ENCODE data around the gene DERL3.

DERL3 gene

DNA sequence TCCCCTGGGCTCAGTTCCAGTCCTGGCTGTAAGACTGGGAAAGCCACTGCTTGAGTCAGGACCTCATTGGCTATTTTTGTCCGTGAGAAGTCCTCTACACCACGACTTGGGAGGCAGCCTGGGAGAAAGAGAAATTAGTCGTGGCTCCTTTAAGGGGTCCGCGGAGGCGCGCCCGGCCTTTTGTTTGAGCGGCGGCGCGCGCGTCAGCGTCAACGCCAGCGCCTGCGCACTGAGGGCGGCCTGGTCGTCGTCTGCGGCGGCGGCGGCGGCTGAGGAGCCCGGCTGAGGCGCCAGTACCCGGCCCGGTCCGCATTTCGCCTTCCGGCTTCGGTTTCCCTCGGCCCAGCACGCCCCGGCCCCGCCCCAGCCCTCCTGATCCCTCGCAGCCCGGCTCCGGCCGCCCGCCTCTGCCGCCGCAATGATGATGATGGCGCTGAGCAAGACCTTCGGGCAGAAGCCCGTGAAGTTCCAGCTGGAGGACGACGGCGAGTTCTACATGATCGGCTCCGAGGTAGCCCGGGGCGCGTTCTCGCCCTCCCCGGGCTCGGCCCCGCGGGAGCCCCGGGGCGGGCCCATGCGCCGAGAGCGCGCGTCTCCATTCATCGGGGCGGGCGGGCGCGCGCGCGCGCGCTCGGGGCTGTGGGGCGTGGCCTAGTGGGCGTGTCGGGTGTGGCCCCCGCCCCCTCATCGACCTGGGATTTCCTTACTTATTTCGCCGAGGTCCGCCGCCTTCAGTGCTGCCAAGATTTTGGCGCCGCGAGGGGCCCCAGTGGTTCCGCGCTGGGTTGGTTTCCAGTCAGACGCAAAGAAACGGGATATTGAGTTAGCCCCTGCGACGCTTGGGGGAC, 51.8 kb downstream of the DERL3 start, which contains the start of gene SMARCB1:
Gene SMARCB1 (plus strand): TSS at position 215 of the 848 bp plus-strand sequence. CDS start 204 bp downstream, at position 419.
- Histone ChIP-seq H3K4me1 (ENCODE audit: insufficient read depth, low read length, poor library complexity, severe bottlenecking) (peaks cover 46% of the 10 kb centered on the region), H3K27me3 (ENCODE audit: insufficient read depth, low read length, poor library complexity, severe bottlenecking) (no peaks in the 10 kb centered on the region), H3K36me3 (ENCODE audit: insufficient read depth, low read length) (peaks cover 10% of the 10 kb centered on the region; the same call in 1 of the 2 replicates), H2AFZ (ENCODE audit: low read length) (peak within 1 kb of the TSS; percentile 95), H3F3A (ENCODE audit: low read depth) (no peaks in the 10 kb centered on the region), H3K79me2 (ENCODE audit: insufficient read depth, low read length) (peaks cover 47% of the 10 kb centered on the region), H4K20me1 (ENCODE audit: insufficient read depth, low read length, poor library complexity, severe bottlenecking) (peaks cover 47% of the 10 kb centered on the region), H3K4me2 (ENCODE audit: low read depth, low read length, poor library complexity, severe bottlenecking) (peak within 1 kb of the TSS; percentile 97), H3K4me3 (ENCODE audit: low read length, poor library complexity, severe bottlenecking) (peak within 1 kb of the TSS; percentile 92), H3K9me3 (ENCODE audit: insufficient read depth, low read depth, low read length) (no peaks in the 10 kb centered on the region), H3K9ac (ENCODE audit: low read depth, low read length, poor library complexity, severe bottlenecking) (peak within 1 kb of the TSS; percentile 98), H3K9me2 (replicated peaks; ENCODE audit: low read depth, low read length) (no peaks in the 10 kb centered on the region)
- TF ChIP-seq, protein P1, sequence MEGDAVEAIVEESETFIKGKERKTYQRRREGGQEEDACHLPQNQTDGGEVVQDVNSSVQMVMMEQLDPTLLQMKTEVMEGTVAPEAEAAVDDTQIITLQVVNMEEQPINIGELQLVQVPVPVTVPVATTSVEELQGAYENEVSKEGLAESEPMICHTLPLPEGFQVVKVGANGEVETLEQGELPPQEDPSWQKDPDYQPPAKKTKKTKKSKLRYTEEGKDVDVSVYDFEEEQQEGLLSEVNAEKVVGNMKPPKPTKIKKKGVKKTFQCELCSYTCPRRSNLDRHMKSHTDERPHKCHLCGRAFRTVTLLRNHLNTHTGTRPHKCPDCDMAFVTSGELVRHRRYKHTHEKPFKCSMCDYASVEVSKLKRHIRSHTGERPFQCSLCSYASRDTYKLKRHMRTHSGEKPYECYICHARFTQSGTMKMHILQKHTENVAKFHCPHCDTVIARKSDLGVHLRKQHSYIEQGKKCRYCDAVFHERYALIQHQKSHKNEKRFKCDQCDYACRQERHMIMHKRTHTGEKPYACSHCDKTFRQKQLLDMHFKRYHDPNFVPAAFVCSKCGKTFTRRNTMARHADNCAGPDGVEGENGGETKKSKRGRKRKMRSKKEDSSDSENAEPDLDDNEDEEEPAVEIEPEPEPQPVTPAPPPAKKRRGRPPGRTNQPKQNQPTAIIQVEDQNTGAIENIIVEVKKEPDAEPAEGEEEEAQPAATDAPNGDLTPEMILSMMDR (conservative IDR thresholded peaks at IDR 0.05; ENCODE audit: low read length), result no peak
- TF ChIP-seq EZH2phosphoT487 (IDR thresholded peaks at IDR 0.05; ENCODE audit: borderline replicate concordance), result no peak

DNA sequence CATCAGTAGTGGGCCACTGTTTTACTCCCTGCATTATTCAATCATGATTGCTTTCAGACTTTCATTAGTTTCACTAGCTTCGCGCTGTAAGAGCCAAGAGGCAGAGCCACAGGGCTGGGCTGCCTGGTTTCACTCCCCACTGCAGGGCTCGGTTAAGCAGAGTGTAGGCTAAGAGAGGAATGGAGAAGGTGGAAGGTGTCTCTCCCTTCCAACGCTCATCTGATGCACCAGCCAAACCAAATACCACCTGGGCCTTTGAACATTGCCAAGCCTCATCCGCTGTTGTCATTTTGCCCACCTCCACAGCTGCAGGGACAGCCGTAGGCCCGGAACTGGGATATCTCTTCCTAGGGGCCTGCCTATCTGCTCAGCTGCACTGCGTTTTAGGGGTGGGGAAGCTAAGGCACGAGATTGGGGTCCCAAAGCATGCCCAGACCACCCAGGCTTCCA, 52.5 kb downstream of the DERL3 start:
- Histone ChIP-seq H4K20me1 (ENCODE audit: insufficient read depth, low read length, poor library complexity, severe bottlenecking) (peaks cover 40% of the 10 kb centered on the region), H3K4me2 (ENCODE audit: low read depth, low read length, poor library complexity, severe bottlenecking) (peak overlapping the region; percentile 97), H2AFZ (ENCODE audit: low read length) (peak overlapping the region; percentile 95), H3K4me3 (ENCODE audit: low read length, poor library complexity, severe bottlenecking) (peak overlapping the region; percentile 92), H3K27me3 (ENCODE audit: insufficient read depth, low read length, poor library complexity, severe bottlenecking) (no peaks in the 10 kb centered on the region), H3K79me2 (ENCODE audit: insufficient read depth, low read length) (peaks cover 40% of the 10 kb centered on the region), H3K9me3 (ENCODE audit: insufficient read depth, low read depth, low read length) (no peaks in the 10 kb centered on the region), H3K9me2 (replicated peaks; ENCODE audit: low read depth, low read length) (no peaks in the 10 kb centered on the region), H3K4me1 (ENCODE audit: insufficient read depth, low read length, poor library complexity, severe bottlenecking) (peaks cover 41% of the 10 kb centered on the region), H3F3A (ENCODE audit: low read depth) (no peaks in the 10 kb centered on the region), H3K36me3 (ENCODE audit: insufficient read depth, low read length) (peaks cover 3% of the 10 kb centered on the region; the same call in 1 of the 2 replicates), H3K9ac (ENCODE audit: low read depth, low read length, poor library complexity, severe bottlenecking) (peak overlapping the region; percentile 98)
- no peak for TF ChIP-seq EZH2phosphoT487 (IDR thresholded peaks at IDR 0.05; ENCODE audit: borderline replicate concordance)
- TF ChIP-seq, protein P1 (conservative IDR thresholded peaks at IDR 0.05; ENCODE audit: low read length), result no peak
